Measurements from ENCODE around the gene FLYWCH2. TPM values are rescaled to one million over a fixed set of nuclear protein-coding genes. Genes with fewer than 3 reads are reported as not detected.
"Not testable (repeated sequence)": the region's sequence is repeated elsewhere in the genome, so short reads cannot be mapped to it uniquely, and the experiment has no call there.

FLYWCH2 gene
- total RNA-seq, 1 experiment from 2014 or later, result 176 TPM

DNA sequence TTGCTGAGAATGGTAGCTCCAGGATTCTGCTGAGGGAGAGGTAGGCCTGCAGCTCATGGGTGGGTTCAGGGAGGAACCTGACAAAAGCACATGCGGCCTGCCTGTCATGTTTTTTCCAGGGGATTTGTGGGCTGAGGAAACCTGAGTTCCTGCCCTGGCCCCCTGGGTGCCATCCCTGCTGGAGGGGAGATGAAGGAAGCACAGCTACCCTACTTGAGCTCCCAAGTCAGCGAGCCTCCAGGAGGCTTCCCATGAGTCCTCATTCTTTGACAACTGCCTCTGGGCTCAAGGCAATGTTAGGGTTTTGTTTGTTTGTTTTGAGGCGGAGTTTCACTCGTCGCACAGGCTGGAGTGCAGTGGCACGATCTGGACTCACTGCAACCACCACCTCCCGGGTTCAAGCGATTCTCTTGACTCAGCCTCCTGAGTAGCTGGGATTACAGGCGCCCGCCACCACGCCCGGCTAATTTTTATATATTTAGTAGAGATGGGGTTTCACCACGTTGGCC, 16.6 kb downstream of the FLYWCH2 start:
- Histone ChIP-seq H3K36me3 (peaks cover 53% of the 10 kb centered on the region), H3K9me3 (no peaks in the 10 kb centered on the region), H3K4me3 (no peak overlapping the region), H3K27me3 (no peaks in the 10 kb centered on the region)
- DNase-seq, result no peak

DNA sequence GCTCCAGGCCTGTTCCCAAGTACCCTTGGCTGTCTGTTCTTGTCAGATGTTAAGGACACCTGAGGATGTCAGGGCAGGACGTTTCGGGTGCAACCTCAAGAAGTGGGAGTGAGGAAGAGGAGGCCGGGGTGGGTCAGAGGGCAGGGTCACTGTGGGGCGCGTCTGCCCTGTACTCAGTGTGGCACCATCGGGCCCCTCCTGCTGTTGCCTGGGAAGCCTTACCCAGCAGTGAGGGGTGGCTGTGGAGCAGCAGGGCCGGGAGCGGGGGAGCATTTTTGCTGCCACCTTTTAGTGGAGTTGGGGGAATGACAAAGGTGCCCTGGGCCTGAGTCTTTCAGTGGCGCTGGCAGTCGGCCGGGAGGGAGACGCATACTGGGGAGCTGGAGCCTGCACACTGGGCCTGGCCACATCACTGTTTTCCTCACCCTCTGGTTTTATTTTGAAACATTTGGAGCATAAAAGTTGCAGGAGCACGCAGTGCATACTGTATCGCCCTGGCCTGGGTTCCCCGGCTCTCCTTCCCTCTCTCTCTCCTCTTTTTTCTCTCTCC, 17.6 kb downstream of the FLYWCH2 start:
- no peak for DNase-seq
- peaks cover 44% of the 10 kb centered on the region for H3K36me3 ChIP-seq
- H3K27me3 ChIP-seq, result no peaks in the 10 kb centered on the region
- H3K9me3 ChIP-seq, result no peaks in the 10 kb centered on the region
- no peak overlapping the region for H3K4me3 ChIP-seq

DNA sequence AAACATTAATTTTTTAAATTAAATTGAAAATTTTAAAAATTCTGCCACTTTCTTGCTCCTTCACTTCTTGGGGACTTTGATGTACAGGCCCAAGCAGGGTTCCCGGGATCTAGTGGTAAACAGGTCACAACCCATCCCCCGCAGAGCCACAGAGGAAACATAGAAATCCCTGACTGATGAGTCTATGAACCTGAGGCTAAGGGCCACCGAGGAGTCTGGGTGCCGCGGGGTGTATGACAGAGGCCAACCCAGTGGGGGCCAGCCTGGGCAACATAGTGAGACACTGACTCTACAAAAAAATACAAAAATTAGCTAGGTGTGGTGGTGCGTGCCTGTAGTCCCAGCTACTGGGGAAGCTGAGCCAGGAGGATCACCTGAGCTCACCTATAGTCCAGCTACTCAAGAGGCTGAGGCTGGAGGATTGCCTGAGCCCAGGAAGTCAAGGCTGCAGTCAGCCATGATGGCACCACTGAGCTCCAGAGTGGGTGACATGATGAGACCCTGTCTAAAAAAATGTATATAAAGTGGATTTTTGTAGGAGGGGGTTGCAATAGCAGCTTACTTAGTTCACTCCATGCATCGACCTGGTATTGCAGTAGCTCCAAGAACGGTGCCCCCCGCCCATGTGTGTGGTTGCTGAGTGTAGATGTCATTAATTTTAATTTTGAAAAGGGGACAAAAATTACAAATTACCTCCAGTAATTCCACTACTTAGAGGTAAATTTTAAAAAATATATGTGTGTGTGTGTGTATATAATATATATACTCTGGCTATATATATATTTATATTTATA, 19.5 kb downstream of the FLYWCH2 start:
- no peak for DNase-seq
- Histone ChIP-seq H3K9me3 (no peaks in the 10 kb centered on the region), H3K27me3 (no peaks in the 10 kb centered on the region), H3K36me3 (peaks cover 25% of the 10 kb centered on the region), H3K4me3 (no peak overlapping the region)

DNA sequence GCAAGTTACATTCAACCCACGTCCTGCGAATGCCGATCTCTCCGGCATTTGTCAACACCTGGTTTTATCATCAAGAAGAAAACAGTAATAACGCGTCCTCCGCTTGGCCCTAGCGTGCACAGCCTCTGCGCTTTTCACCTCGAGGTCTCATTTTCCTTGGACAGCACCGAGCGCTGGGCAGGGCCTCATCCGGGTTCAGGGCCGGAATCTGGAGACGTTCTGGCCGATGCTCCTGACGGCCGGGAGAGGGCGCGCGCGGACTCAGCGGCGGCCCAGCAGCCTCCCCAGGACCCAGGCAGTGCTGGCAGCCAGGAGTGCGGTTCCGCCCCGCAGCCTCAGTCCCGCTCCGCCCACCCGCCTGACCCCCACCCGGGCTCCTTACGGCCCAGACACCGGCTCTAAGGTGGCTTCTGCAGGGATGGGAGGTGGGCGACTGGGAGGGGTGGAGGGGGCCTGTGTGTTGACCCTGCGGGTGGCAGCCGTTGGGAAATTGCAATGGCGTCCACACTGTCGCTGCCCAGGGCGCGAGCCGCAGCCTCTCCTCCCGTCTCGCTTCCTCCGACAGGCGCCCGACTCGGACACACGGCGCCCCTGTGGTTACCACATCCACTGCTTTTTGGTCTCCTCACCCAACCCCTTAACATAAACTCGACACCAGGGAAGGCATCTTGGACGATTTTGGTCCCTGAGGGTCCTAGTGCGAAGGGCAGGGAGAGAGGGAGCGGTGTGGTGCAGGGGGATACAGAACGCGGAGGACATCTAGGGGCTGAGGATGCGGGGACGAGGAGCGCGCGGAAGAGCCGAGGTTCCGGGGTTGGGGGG, 21.3 kb downstream of the FLYWCH2 start:
- Histone ChIP-seq H3K27me3 (no peaks in the 10 kb centered on the region), H3K9me3 (no peaks in the 10 kb centered on the region)
- DNase-seq, result peak; percentile 90

DNA sequence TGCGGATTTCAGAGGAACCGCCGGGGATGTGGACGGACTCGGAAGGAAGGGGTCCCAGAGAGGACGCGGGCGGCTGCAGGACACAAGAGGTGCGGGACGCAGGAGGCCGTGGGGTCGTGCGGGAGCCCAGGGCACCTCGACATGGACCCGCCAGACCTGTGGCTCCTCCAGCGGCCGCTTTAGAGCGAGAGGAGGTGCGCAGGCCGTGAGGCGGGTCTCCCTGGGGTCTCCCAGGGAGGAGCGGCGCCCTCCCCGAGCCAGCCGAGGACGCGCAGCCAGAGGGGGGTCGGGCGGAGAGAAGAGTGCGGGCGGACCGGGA, 21.9 kb downstream of the FLYWCH2 start:
- H3K27me3 ChIP-seq, result no peaks in the 10 kb centered on the region
- no peaks in the 10 kb centered on the region for H3K9me3 ChIP-seq
- H3K4me3 ChIP-seq, result peak overlapping the region; percentile 58
- H3K36me3 ChIP-seq, result peaks cover 6% of the 10 kb centered on the region; the same call in 1 of the 2 replicates
- DNase-seq, result no peak

More for the DNA sequence above, 21.3 kb downstream of the FLYWCH2 start:
- H3K36me3 ChIP-seq, result peaks cover 12% of the 10 kb centered on the region
- H3K4me3 ChIP-seq, result peak overlapping the region; percentile 58

DNA sequence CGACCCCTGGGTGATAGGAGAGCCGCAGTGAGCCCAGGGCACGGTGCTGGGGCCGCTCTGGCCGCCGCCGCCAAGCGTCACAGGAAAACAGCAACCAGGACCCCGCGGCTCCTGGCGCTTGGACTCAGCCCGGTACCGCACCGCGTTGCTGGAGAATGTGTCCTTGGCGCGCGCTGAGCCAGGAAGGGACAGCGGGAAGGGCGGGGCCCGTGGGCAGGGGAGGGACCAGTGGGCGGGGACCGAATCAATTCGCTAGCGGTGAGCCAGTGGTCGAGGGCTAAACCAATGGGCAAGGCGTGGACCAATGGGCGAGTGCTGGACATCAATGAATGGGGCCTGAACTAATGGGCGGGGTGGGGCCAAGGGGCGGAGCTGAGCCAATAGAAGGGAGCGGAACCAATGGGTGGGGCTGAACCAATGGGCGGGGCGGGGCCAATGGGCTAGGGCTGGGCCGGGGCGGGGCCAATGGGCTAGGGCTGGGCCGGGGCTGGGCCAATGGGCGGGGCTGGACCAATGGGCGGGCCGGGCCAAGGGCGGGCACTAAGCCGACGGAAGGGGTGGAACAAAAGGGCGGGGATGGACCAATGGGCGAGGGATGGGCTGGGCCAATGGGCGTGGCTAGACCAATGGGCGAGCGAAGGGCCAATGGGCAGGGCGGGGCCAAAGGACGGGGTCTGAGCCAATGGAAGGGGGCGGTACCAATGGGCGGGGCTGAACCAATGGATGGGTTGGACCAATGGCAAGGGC, 22.4 kb downstream of the FLYWCH2 start:
- no peaks in the 10 kb centered on the region for H3K9me3 ChIP-seq
- peaks cover under 1% of the 10 kb centered on the region; the same call in 1 of the 2 replicates for H3K36me3 ChIP-seq
- peak; percentile 100 for DNase-seq
- H3K4me3 ChIP-seq, result peak overlapping the region; percentile 58
- H3K27me3 ChIP-seq, result no peaks in the 10 kb centered on the region

DNA sequence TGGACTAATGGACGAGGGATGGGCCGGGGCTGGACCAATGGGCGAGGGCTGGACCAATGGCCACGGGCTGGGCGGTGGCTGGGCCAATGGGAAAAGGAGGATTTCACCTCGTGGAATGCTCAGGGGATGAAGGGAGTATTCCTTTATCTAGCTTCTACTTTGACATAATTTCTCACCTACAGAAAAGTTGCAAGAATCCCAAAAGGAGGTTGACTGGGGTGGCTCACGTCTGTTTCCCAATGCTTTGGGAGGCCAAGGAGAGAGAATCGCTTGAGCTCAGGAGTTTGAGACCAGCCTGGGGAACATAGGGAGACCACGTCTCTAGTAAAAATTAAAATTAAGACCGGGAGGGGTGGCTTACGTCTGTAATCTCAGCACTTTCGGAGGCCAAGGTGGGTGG, 23.0 kb downstream of the FLYWCH2 start:
- Histone ChIP-seq H3K27me3 (no peaks in the 10 kb centered on the region), H3K36me3 (no peaks in the 10 kb centered on the region; the same call in 1 of the 2 replicates), H3K4me3 (no peak overlapping the region), H3K9me3 (no peaks in the 10 kb centered on the region)
- no peak for DNase-seq

DNA sequence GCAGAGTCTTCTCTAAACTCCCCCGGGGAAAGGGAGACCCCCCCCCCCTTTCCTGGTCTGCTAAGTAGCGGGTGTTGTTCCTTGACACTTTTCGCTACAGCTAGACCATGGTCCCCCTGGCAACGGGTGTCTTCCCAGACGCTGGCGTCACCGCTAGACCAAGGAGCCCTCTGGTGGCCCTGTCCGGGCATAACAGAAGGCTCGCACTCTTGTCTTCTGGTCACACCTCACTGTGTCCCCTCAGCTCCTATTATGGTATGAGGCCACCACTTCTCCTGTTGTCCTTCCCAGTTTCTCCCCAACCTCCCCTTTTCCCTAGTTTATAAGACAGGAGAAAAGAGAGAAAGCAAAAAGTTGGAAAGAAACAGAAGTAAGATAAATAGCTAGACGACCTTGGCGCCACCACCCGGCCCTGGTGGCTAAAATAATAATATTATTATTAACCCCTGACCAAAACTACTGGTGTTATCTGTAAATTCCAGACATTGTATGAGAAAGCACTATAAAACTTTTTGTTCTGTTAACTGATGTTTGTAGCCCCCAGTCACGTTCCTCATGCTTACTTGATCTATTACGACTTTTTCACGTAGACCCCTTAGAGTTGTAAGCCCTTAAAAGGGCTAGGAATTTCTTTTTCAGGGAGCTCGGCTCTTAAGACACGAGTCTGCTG, 24.2 kb downstream of the FLYWCH2 start:
- not testable (repeated sequence) for H3K9me3 ChIP-seq, H3K4me3 ChIP-seq, H3K27me3 ChIP-seq, H3K36me3 ChIP-seq
- DNase-seq, result peak; percentile 53

DNA sequence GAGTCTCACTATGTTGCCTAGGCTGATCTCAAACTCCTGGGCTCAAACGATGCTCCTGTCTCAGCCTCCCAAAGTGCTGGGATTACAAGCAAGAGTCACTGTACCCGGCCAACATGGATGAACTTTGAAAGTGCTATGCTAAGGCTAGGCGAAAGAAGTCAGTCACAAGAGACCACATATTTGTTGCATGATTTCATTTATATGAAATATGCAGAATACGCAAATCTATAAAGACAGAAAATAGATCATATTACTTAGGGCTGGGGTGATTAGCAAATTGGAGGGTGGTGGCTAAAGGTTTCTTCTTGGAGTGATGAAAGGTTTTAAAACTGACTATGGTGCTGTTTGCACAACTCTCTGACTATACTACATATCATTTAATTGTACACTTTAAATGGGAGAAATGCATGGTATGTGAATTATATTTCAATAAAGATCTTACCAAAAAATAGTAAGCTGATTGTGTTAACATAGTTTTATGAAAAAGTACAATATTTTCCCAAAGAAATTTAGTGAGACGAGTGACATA, 27.5 kb downstream of the FLYWCH2 start:
- Histone ChIP-seq H3K27me3 (no peaks in the 10 kb centered on the region), H3K36me3 (peaks cover 20% of the 10 kb centered on the region), H3K4me3 (no peak overlapping the region), H3K9me3 (no peaks in the 10 kb centered on the region)
- no peak for DNase-seq

DNA sequence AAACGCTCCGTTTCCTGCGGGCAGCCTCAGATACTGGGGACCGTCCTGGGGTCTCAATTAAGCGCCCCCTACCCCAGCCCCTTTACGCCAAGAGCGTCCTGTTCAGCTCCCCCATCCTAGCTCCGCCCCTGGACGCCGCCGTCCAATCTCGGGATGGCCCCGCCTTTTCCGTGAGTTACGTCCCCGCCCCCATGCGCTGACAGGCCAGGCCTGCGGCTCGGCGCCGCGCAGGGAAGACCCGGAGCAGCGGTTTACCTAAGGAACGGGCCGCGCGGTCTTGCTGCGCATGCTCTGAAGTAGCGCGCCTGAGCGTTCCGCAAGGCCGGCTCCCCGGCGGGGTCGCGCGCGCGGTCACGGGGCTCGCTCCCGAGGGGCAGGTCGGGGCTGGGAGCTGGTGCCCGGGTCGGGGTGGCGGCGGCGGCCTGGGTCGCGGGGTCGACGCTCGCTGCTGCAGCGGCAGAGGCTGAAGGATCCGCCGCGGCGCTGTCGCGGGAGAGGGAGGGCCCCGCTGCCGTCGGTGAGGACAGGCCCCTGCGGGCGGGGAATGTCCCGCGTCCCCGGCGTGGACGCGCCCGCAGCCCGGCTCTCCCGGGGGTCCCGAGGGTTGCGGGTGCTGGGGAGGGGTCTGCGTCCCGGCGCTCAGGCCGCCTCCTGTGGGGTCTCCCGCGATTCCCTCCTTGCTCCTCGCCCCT, 28.8 kb downstream of the FLYWCH2 start, which contains the start of gene FLYWCH1:
TSS of gene FLYWCH1 (plus strand) at position 294 of the 692 bp plus-strand sequence. CDS start 17,755 bp downstream, outside the sequence.
- Histone ChIP-seq H3K36me3 (peaks cover 32% of the 10 kb centered on the region), H3K9me3 (no peaks in the 10 kb centered on the region), H3K4me3 (peak within 1 kb of the TSS; percentile 84), H3K27me3 (no peaks in the 10 kb centered on the region)
- peak; percentile 98 for DNase-seq

DNA sequence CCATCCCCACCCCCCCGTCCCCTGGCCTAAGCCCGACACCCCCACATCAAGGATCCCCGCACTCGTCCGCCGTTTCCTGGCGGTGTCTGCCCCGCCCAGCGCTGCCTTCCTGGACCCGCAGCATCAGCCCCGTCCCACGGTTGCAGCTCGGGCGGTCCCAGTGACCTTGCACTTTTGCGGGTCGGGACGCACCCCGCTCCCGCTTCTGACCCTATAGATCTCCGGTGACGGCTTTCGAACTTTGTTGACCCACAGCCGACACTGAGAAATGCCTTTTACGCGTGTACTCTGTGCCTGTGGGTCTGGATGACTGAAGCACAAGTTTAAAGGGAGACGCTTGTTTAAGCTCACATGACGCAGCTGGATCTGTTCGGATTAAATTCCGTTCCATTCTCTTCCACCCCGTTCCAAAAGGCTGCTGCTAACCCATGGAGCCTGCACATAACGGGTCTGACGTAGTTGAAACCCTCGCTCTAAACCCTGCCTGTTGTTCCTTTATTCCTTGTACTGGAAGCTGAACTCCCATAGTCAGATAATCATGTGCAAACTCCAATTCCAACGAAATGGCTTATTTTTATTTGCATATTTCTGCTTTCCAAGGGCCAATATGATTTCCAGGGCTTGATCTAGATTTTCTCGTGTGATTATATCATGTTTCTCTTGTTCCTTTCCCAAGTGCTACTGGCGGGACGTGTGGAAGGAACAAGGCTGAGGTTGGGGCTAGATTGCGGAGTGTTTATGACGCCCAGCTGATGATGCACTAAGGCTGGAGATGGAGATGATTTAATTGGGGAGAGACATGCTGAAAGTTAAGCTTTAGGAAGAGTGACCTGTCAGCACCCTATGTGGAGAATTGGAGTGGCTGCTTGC, 29.6 kb downstream of the FLYWCH2 start:
- H3K9me3 ChIP-seq, result no peaks in the 10 kb centered on the region
- H3K4me3 ChIP-seq, result peak overlapping the region; percentile 84
- peaks cover 39% of the 10 kb centered on the region for H3K36me3 ChIP-seq
- peak; percentile 37 for DNase-seq
- H3K27me3 ChIP-seq, result no peaks in the 10 kb centered on the region

DNA sequence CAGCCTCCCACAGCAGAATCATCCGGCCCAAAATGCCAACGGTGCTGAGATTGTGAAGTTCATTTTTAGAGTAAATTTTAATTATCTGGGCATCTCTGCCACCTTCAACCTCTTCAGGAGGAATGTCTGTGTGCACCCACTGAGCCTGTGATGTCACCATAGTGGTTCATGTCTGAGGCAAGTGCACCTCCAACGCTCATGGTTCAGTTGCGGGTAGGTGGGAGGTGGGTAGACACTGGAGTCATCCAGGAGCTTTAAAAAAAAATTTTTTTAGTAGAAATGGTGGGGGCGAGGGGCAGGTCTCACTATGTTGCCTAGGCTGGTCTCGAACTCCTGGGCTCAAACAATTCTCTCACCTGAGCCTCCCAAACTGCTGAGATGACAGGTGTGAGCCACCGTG, 30.6 kb downstream of the FLYWCH2 start:
- no peak overlapping the region; the same call in 1 of the 2 replicates for H3K4me3 ChIP-seq

DNA sequence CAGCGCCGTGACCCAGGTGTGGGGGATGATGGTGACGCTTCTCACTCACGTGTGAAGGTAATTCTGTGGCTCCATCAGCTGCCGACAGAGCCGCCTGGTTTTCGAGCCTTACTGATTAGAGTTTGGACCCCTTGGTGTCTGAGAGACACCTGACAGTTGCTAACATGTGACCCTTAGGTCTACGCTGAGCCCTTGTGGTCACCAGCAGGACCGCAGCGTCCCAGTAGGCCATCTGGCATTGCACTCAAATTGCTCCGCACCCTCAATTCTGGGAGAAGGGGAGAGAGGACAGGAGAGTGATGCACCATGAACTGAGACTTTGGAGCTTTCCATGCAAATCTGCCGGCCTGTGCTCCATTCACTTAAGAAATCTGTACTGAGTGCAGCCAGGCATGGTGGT, 31.2 kb downstream of the FLYWCH2 start:
- no peak overlapping the region for H3K4me3 ChIP-seq

More for the DNA sequence above, 30.6 kb downstream of the FLYWCH2 start:
- Histone ChIP-seq H3K36me3 (peaks cover 45% of the 10 kb centered on the region), H3K27me3 (no peaks in the 10 kb centered on the region), H3K9me3 (no peaks in the 10 kb centered on the region)
- no peak for DNase-seq

DNA sequence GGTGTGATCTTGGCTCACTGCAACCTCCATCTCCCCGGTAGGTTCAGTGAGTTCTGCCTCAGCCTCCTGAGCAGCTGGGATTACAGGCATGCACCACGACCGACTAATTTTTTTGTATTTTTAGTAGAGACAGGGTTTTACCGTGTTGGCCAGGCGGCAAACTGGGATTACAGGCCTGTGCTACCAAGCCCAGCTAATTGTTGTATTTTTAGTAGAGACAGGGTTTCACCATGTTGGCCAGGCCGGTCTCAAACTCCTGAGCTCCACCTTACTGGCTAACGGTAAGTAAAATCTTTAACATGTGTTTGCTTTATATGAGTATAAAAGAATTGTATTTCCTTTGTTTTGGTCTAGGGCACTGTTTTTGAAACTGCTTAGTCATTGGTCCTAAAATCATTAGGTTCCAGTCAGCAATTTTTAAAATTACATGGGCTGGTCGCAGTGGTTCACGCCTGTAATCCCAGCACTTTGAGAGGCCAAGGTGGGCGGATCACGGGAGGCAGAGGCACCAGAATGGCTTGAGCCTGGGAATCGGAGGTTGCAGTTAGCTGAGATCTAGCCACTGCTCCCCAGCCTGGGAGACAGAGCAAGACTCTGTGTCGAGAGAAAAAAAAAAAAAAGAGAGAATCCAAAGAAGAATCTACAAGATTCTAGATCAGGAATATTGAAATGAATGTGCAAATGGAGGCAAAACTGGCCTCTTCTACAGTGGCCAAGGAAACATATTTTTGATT, 32.3 kb downstream of the FLYWCH2 start:
- peak; percentile 80 for DNase-seq
- H3K36me3 ChIP-seq, result peaks cover 61% of the 10 kb centered on the region
- H3K4me3 ChIP-seq, result no peak overlapping the region
- H3K9me3 ChIP-seq, result no peaks in the 10 kb centered on the region
- no peaks in the 10 kb centered on the region for H3K27me3 ChIP-seq

More for the DNA sequence above, 31.2 kb downstream of the FLYWCH2 start:
- Histone ChIP-seq H3K36me3 (peaks cover 51% of the 10 kb centered on the region), H3K27me3 (no peaks in the 10 kb centered on the region), H3K9me3 (no peaks in the 10 kb centered on the region)
- DNase-seq, result no peak

Data from MG63 (cell line).